A549 treated with RU486 at 1 μM for 4 hours (cell line): Measurements from ENCODE around the gene DLGAP1. TPM values are rescaled to one million over a fixed set of nuclear protein-coding genes. Genes with fewer than 3 reads are reported as not detected.

Experiments
- total RNA-seq: library from RNA; stranded (reverse); fragments of 200-300 nt; extraction: Qiagen RNA extraction; gene quantifications from 5 replicates; pipeline ENCODE4 v1.2.3, GENCODE V29; 2022; ENCODE audit warnings: low read depth

Gene DLGAP1
- 0.03 to 0.10 TPM in 2 of 5 replicates, not detected in the others for total RNA-seq

DNA sequence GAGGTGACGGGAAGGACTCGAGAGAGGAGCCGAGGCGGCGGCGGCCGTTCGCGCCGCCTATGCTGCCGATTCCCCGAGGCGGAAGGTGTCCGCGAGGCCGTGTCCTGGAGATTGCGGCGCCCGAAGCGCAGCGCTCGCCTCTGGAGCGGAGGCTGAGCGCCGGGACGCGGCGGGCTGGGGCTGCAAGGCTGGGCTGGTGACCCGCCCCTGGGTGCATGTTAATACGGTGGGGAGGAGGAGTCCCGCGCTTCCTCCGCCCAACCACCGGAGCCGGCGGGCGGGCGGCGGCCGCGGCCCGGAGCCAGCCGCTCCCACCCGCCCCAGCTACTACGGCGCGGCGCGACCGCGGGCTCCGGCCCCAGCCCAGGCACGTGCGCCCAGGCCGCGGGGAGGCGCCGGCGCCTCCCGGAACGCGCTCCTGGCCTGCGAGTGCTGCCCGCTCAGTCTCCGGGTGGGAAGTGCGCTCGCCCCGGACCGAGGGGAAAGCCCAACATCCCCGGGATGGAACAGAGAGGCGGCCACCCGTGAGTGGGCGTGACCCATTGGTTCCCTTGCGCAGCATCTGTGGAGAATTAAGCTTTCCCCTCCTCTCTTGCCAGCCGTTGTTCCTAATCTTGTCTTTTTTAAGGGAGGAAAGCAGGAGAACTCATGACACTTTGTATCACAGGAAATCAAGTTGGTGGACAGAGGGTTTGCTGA lies at the start of gene DLGAP1:
Gene DLGAP1, minus strand, starts transcription at position 195 of the 699 bp plus-strand sequence.

DNA sequence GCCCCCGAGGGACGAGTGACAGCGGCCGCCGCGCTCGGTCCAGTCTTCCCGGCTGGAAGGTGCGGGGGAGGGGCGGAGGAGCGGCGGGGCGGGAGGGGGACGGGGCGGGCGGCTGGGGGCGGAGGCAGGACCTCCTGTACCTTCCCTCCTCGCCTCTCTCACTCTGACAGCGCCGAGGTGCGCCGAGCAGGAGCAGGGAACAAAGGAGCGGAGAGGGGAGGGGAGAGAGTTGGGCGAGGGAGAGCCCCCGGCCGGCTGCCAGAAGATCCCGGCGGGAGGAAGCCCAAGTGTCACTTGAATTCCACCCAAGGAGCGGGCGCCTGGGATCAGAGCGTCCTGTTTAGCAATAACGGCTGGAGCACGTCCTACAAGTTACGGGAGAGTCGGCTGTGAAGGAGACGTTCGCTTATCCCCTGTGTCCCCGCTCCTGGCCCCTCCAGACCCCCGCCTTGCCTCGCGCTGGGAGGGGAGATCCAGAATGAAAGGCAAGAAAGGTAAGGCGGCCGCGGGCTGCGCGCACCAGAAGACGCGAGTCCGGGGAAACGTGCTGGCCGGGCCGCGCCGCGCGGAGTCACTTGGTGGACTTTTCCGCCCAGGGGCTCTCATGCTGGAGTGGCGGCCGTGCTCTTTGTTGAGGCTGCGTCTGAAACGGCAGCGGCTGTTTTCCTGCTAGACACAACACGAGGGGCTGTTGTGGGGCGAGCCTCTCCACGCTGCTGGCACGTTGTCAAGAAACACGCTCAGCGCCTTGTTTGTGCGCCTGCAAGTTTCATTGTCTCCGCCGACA lies 1004.9 kb downstream of the DLGAP1 start, which contains the start of gene TGIF1:
Gene TGIF1, plus strand, starts transcription at position 161 of the 787 bp plus-strand sequence. Its CDS starts 318 bp downstream, at position 479.

